Keratinocyte (primary cell): ENCODE measurements around the gene PARM1.

Source experiments
- CTCF ChIP-seq, 3 experiments: IDR thresholded peaks in 1 of 3; conservative IDR thresholded peaks in 1 of 3; optimal IDR thresholded peaks in 1 of 3; 2 replicates in 2 of 3; 3 replicates in 1 of 3; pipeline versions ENCODE3 to v1.5.1; 2011; ENCODE audit warnings: low read length in 3 of 3, mild to moderate bottlenecking in 3 of 3, moderate library complexity in 2 of 3, control low read depth in 1 of 3, inconsistent platforms in 1 of 3; ENCODE audit not compliant: insufficient read depth in 2 of 3; ENCODE audit errors: extremely low read depth in 1 of 3
- EZH2 ChIP-seq: IDR thresholded peaks from one replicate; pipeline ENCODE4 v1.6.1; 2012; ENCODE audit warnings: inconsistent platforms, mild to moderate bottlenecking, low read length, moderate library complexity

- TF ChIP-seq CTCF (optimal IDR thresholded peaks at IDR 0.05 in 1 of 3, IDR thresholded peaks at IDR 0.05 in 1 of 3, conservative IDR thresholded peaks at IDR 0.05 in 1 of 3; ENCODE audit: extremely low read depth in 1 of 3, insufficient read depth in 2 of 3, low read length in 3 of 3) (no peak), EZH2 (no peak)
Observed at GRCh38 chr4:74891037-74891436, 41.9 kb upstream of the PARM1 start.
